PC-3 (cell line): Measurements from ENCODE around the gene ADM2. TPM values are rescaled to one million over a fixed set of nuclear protein-coding genes. Genes with fewer than 3 reads are reported as not detected.

Experiments
- ATAC-seq: fragments of 200-7000 bp; cut with Tn5 transposase; 2 replicates; pipeline ENCODE4 v1.9.1; 2020; ENCODE audit warnings: mild to moderate bottlenecking, moderate library complexity
- BruUV-seq: library from RNA; stranded (reverse); fragments of 400-500 nt; replicated peaks from 2 replicates; lab custom pipeline; 2021; lab: Mats Ljungman, UMichigan
- CTCF ChIA-PET: fragments of 300-600 bp; sonication (Branson Sonifier 250); formaldehyde crosslinking; loops from one replicate; lab custom pipeline; 2022; ENCODE audit warnings: antibody characterized with exemption; lab: Charles Lee
- POLR2A ChIA-PET: fragments of 300-600 bp; sonication (Branson Sonifier 250); formaldehyde crosslinking; loops from one replicate; lab custom pipeline; 2022; ENCODE audit warnings: antibody characterized with exemption; ENCODE audit not compliant: unreplicated experiment; lab: Charles Lee
- DNase-seq: peaks from one replicate; pipeline ENCODE4 v3.0.0-alpha.2; 2015
- H2AFZ ChIP-seq: fragments of 300-600 bp; sonication (generic); 2 replicates; pipeline ENCODE4 v1.6.0; 2016; ENCODE audit warnings: antibody characterized with exemption, low read length
- H3F3A ChIP-seq: fragments of 300-600 bp; sonication (generic); one replicate; pipeline ENCODE4 v1.6.0; 2017; ENCODE audit warnings: antibody characterized with exemption, low read length, control low read depth, mild to moderate bottlenecking; ENCODE audit not compliant: unreplicated experiment
- H3K27ac ChIP-seq: fragments of 300-600 bp; sonication (generic); 2 replicates; pipeline ENCODE4 v1.5.1; 2016; ENCODE audit warnings: mild to moderate bottlenecking, low read length
- H3K27me3 ChIP-seq: fragments of 300-600 bp; sonication (generic); 2 replicates; pipeline ENCODE4 v1.6.1; 2016; ENCODE audit warnings: low read length, mixed read lengths
- H3K36me3 ChIP-seq: fragments of 300-600 bp; sonication (generic); 2 replicates; pipeline ENCODE4 v1.6.1; 2016; ENCODE audit warnings: low read depth, mixed run types, low read length, mixed read lengths
- H3K4me1 ChIP-seq: fragments of 300-600 bp; sonication (generic); 2 replicates; pipeline ENCODE4 v1.5.1; 2016; ENCODE audit warnings: low read length; ENCODE audit not compliant: insufficient read depth
- H3K4me2 ChIP-seq: fragments of 300-600 bp; sonication (generic); 2 replicates; pipeline ENCODE4 v1.6.0; 2016; ENCODE audit warnings: low read length
- H3K4me3 ChIP-seq: fragments of 300-600 bp; sonication (generic); 2 replicates; pipeline ENCODE4 v1.5.1; 2016; ENCODE audit warnings: mild to moderate bottlenecking, low read length, mixed read lengths
- H3K79me2 ChIP-seq: fragments of 300-600 bp; sonication (generic); 2 replicates; pipeline ENCODE4 v1.6.1; 2017; ENCODE audit warnings: low read length, mixed read lengths
- H3K9ac ChIP-seq: fragments of 300-600 bp; sonication (generic); 2 replicates; pipeline ENCODE4 v1.6.0; 2016; ENCODE audit warnings: mild to moderate bottlenecking, low read length
- H3K9me2 ChIP-seq: fragments of 300-600 bp; sonication (generic); replicated peaks from 2 replicates; pipeline ENCODE4 v1.6.1; 2016; ENCODE audit warnings: mixed run types, low read length, mixed read lengths
- H3K9me3 ChIP-seq: fragments of 300-600 bp; sonication (generic); 2 replicates; pipeline ENCODE4 v1.6.1; 2016; ENCODE audit warnings: low read length, mixed read lengths
- H4K20me1 ChIP-seq: fragments of 300-600 bp; sonication (generic); 2 replicates; pipeline ENCODE4 v1.6.1; 2016; ENCODE audit warnings: low read length, mixed read lengths
- EZH2 ChIP-seq: fragments of 300-600 bp; sonication (generic); IDR thresholded peaks from one replicate; pipeline ENCODE4 v1.6.1; 2017; ENCODE audit warnings: antibody characterized with exemption, mild to moderate bottlenecking, low read length; ENCODE audit not compliant: unreplicated experiment
- EZH2phosphoT487 ChIP-seq: fragments of 300-600 bp; sonication (generic); IDR thresholded peaks from 2 replicates; pipeline ENCODE4 v1.6.1; 2018; ENCODE audit warnings: mild to moderate bottlenecking, antibody characterized with exemption, low read length, borderline replicate concordance
- intact Hi-C: fragments of 100-400 bp; cut with micrococcal nuclease; formaldehyde crosslinking; loops from 2 replicates; pipeline ENCODE4 v1.9.0; 2023
- total RNA-seq: library from RNA; depleted of rRNA; stranded (reverse); fragments of >200 nt; gene quantifications from 2 replicates; pipeline ENCODE4 v1.2.3, GENCODE V29; 2014
- TF ChIP-seq, protein P1 (sequence below): fragments of 300-600 bp; sonication (generic); conservative IDR thresholded peaks from 2 replicates; pipeline ENCODE4 v1.5.1; 2017; ENCODE audit warnings: antibody characterized with exemption, low read depth, mild to moderate bottlenecking, low read length

Gene ADM2
- total RNA-seq, 1 experiment from 2014 or later = 1.8 TPM

DNA sequence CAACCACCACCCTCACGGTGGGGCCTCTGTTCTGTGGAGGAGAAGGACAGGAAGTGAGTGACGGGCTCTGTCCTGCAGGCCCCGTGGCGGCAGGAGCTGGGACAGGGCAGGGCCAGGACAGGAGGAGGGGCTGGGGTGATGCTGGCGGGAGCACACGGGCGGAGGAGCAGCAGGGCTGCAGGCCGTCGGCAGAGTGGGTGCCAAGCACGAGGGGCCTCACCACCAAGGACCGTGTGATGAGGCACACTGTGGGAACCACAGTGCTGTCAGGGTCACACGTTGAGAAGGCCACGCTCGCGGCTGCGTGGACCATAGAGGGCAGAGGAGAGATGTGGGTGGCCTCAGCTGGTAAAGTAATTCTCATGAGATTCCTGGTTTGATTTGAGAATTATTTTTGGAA is 35.5 kb downstream of the ADM2 start:
- Histone ChIP-seq H3K4me3 (no peak overlapping the region), H3K9me3 (no peaks in the 10 kb centered on the region), H3K9ac (no peak overlapping the region), H3K27ac (no peak overlapping the region), H3K9me2 (no peaks in the 10 kb centered on the region), H3K36me3 (no peaks in the 10 kb centered on the region; the same call in 1 of the 2 replicates), H3F3A (no peaks in the 10 kb centered on the region), H3K4me2 (no peak overlapping the region), H3K27me3 (no peaks in the 10 kb centered on the region), H4K20me1 (no peaks in the 10 kb centered on the region), H3K4me1 (no peaks in the 10 kb centered on the region), H3K79me2 (peaks cover 35% of the 10 kb centered on the region), H2AFZ (no peak overlapping the region)
- intact Hi-C loops = no loop called here
- no TSS peak for BruUV-seq
- ChIA-PET CTCF (no interaction called here), POLR2A (no interaction called here)
- no peak for ATAC-seq
- DNase-seq = no peak
- TF ChIP-seq EZH2phosphoT487 (no peak), EZH2 (no peak)
- TF ChIP-seq, protein P1, sequence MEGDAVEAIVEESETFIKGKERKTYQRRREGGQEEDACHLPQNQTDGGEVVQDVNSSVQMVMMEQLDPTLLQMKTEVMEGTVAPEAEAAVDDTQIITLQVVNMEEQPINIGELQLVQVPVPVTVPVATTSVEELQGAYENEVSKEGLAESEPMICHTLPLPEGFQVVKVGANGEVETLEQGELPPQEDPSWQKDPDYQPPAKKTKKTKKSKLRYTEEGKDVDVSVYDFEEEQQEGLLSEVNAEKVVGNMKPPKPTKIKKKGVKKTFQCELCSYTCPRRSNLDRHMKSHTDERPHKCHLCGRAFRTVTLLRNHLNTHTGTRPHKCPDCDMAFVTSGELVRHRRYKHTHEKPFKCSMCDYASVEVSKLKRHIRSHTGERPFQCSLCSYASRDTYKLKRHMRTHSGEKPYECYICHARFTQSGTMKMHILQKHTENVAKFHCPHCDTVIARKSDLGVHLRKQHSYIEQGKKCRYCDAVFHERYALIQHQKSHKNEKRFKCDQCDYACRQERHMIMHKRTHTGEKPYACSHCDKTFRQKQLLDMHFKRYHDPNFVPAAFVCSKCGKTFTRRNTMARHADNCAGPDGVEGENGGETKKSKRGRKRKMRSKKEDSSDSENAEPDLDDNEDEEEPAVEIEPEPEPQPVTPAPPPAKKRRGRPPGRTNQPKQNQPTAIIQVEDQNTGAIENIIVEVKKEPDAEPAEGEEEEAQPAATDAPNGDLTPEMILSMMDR = no peak

DNA sequence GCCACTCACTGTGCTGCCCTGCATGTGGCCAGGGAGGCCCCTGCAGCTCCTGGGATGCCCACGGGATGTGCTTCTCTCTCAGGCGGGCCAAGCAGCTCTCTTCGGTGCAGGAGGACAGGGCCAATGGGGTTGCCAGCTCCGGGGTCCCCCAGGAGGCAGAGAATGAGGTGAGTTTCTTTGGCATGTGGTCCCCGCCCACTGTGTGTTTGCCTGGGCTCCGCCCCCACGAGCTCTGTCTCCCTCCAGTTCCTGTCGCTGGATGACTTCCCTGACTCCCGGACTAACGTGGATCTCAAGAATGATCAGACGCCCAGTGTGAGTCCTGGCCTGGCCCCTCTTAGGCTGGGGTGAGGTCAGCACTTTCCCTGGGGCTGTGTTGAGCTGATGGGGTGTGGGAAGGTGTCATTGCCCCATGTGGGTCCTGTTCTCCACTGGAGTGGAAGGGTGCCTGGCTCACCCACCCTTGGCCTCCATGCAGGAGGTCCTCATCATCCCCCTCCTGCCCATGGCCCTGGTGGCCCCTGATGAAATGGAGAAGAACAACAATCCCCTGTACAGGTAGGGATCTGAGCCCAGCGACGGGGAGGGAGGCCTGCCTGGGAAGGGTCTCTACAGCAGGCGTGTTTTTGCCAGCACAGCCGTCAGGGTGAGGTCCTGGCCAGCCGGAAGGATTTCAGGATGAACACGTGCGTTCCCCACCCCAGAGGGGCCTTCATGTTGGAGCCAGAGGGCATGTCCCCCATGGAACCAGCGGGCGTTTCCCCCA is 36.3 kb downstream of the ADM2 start:
- Histone ChIP-seq H3K9ac (no peak overlapping the region), H2AFZ (no peak overlapping the region), H4K20me1 (no peaks in the 10 kb centered on the region), H3K27ac (no peak overlapping the region), H3K4me3 (no peak overlapping the region), H3F3A (no peaks in the 10 kb centered on the region), H3K27me3 (no peaks in the 10 kb centered on the region), H3K4me1 (no peaks in the 10 kb centered on the region), H3K4me2 (no peak overlapping the region), H3K79me2 (peaks cover 27% of the 10 kb centered on the region), H3K36me3 (no peaks in the 10 kb centered on the region; the same call in 1 of the 2 replicates), H3K9me3 (no peaks in the 10 kb centered on the region), H3K9me2 (no peaks in the 10 kb centered on the region)
- no TSS peak for BruUV-seq
- ATAC-seq = no peak
- intact Hi-C loops = no loop called here
- CTCF ChIA-PET = no interaction called here
- no peak for DNase-seq
- POLR2A ChIA-PET = no interaction called here
- TF ChIP-seq EZH2 (no peak), EZH2phosphoT487 (no peak)
- TF ChIP-seq, protein P1 = no peak

DNA sequence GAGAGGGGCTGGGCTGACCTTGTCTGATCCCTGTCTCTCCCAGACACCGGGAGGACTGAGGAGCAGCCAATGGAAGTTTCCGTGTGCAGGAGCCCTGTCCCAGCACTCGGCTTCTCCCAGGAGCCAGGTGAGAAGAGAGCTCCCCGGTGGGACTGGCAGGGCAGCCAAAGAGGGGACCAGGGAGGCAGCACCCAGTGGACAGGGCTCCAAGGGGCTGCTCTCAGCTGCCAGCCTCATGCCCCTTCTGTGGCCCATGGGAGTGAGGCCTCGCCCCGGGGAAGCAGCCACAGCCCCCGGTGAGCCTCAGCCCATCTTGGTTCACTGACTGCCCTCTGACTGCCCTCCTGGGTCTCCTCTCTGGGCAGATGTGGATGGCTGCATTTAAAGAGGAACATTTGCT is 37.3 kb downstream of the ADM2 start:
- Histone ChIP-seq H2AFZ (no peak overlapping the region), H3K4me2 (no peak overlapping the region), H4K20me1 (no peaks in the 10 kb centered on the region; the same call in 1 of the 2 replicates), H3K4me3 (no peak overlapping the region), H3K79me2 (peaks cover 23% of the 10 kb centered on the region), H3F3A (no peaks in the 10 kb centered on the region), H3K27ac (no peak overlapping the region), H3K9ac (no peak overlapping the region), H3K9me2 (no peaks in the 10 kb centered on the region), H3K36me3 (no peaks in the 10 kb centered on the region; the same call in 1 of the 2 replicates), H3K4me1 (peaks cover under 1% of the 10 kb centered on the region; the same call in 1 of the 2 replicates), H3K27me3 (no peaks in the 10 kb centered on the region), H3K9me3 (no peaks in the 10 kb centered on the region)
- DNase-seq = no peak
- POLR2A ChIA-PET = no interaction called here
- TF ChIP-seq EZH2 (no peak), EZH2phosphoT487 (no peak)
- TF ChIP-seq, protein P1 = no peak
- ATAC-seq = no peak
- CTCF ChIA-PET = no interaction called here
- intact Hi-C loops = no loop called here
- no TSS peak for BruUV-seq
